Neural cell (in vitro differentiated cells): ENCODE results near the gene DPEP1.

Experiments used
- EZH2 ChIP-seq: fragments of 200-600, 300-800 bp; shearing (Covaris generic), sonication (generic); IDR thresholded peaks from 2 replicates; pipeline ENCODE4 v1.6.1; 2014; ENCODE audit warnings: antibody characterized with exemption, low read length, borderline replicate concordance, mild to moderate bottlenecking; ENCODE audit not compliant: insufficient read depth, poor library complexity, severe bottlenecking
- POLR2AphosphoS5 ChIP-seq: IDR thresholded peaks from 2 replicates; pipeline ENCODE4 v1.6.1; 2012
- RAD21 ChIP-seq: fragments of 450-650 bp; conservative IDR thresholded peaks from 2 replicates; pipeline ENCODE4 v1.6.1; 2014; ENCODE audit warnings: antibody characterized with exemption, mild to moderate bottlenecking, moderate library complexity
- TAF1 ChIP-seq: IDR thresholded peaks from 2 replicates; pipeline ENCODE4 v1.6.1; 2012; ENCODE audit warnings: low read depth
- TF ChIP-seq, protein P1 (sequence below): IDR thresholded peaks from 2 replicates; pipeline ENCODE4 v1.6.1; 2012; ENCODE audit warnings: borderline replicate concordance
- TF ChIP-seq, protein P2 (sequence below): fragments of 450-650 bp; IDR thresholded peaks from 2 replicates; pipeline ENCODE4 v1.5.1; 2014; ENCODE audit warnings: antibody characterized with exemption, mild to moderate bottlenecking, moderate library complexity; ENCODE audit not compliant: poor library complexity, severe bottlenecking

DNA sequence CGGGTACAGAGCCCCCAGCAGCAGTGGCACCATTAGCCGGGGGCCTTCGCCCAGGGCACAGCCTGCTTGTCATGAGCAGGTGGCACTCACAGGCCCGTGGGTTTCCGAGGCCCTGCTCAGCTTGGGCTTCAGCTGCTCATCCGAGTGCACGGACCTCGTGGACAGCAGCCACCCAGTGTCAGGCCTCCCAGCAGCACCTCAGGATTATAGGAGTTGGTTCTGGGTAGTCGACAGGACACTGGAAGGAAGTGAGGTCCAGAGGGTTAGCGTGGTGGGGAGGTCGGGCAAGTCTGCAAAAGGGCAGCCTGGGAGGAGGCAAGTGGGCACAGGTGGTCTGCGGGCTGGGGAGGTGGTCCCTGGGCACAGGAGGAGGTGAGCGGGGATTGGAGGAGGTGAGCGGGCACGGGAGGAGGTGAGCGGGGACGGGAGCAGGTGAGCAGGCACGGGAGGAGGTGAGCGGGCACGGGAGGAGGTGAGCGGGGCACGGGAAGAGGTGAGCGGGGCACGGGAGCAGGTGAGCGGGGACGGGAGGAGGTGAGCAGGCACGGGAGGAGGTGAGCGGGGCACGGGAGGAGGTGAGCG, 43.0 kb upstream of the DPEP1 start:
- TF ChIP-seq EZH2, result no peak
- TF ChIP-seq, protein P1, sequence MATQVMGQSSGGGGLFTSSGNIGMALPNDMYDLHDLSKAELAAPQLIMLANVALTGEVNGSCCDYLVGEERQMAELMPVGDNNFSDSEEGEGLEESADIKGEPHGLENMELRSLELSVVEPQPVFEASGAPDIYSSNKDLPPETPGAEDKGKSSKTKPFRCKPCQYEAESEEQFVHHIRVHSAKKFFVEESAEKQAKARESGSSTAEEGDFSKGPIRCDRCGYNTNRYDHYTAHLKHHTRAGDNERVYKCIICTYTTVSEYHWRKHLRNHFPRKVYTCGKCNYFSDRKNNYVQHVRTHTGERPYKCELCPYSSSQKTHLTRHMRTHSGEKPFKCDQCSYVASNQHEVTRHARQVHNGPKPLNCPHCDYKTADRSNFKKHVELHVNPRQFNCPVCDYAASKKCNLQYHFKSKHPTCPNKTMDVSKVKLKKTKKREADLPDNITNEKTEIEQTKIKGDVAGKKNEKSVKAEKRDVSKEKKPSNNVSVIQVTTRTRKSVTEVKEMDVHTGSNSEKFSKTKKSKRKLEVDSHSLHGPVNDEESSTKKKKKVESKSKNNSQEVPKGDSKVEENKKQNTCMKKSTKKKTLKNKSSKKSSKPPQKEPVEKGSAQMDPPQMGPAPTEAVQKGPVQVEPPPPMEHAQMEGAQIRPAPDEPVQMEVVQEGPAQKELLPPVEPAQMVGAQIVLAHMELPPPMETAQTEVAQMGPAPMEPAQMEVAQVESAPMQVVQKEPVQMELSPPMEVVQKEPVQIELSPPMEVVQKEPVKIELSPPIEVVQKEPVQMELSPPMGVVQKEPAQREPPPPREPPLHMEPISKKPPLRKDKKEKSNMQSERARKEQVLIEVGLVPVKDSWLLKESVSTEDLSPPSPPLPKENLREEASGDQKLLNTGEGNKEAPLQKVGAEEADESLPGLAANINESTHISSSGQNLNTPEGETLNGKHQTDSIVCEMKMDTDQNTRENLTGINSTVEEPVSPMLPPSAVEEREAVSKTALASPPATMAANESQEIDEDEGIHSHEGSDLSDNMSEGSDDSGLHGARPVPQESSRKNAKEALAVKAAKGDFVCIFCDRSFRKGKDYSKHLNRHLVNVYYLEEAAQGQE, result no peak
- no peak for TF ChIP-seq RAD21
- no peak for TF ChIP-seq TAF1
- TF ChIP-seq, protein P2, sequence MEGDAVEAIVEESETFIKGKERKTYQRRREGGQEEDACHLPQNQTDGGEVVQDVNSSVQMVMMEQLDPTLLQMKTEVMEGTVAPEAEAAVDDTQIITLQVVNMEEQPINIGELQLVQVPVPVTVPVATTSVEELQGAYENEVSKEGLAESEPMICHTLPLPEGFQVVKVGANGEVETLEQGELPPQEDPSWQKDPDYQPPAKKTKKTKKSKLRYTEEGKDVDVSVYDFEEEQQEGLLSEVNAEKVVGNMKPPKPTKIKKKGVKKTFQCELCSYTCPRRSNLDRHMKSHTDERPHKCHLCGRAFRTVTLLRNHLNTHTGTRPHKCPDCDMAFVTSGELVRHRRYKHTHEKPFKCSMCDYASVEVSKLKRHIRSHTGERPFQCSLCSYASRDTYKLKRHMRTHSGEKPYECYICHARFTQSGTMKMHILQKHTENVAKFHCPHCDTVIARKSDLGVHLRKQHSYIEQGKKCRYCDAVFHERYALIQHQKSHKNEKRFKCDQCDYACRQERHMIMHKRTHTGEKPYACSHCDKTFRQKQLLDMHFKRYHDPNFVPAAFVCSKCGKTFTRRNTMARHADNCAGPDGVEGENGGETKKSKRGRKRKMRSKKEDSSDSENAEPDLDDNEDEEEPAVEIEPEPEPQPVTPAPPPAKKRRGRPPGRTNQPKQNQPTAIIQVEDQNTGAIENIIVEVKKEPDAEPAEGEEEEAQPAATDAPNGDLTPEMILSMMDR, result no peak
- no peak for TF ChIP-seq POLR2AphosphoS5
